GM12878 (cell line): ENCODE results near the gene LTB. TPM values are rescaled to one million over a fixed set of nuclear protein-coding genes. Genes with fewer than 3 reads are reported as not detected.

Source experiments
- BCL11A ChIP-seq: IDR thresholded peaks from 2 replicates; pipeline ENCODE4 v1.6.1; 2011; ENCODE audit warnings: low read depth, low read length
- CEBPB ChIP-seq, 2 experiments: fragments of 150-350 bp in 1 of 2; IDR thresholded peaks; 2 replicates each; pipeline ENCODE4 v1.6.1; 2012 to 2014; ENCODE audit warnings: low read depth in 2 of 2, low read length in 2 of 2, borderline replicate concordance in 1 of 2, inconsistent platforms in 1 of 2
- CHD4 ChIP-seq: fragments of 200-600 bp; sonication (generic); IDR thresholded peaks from 2 replicates; pipeline ENCODE4 v1.6.1; 2016; ENCODE audit warnings: mild to moderate bottlenecking
- ESRRA ChIP-seq: IDR thresholded peaks from 2 replicates; pipeline ENCODE4 v1.6.1; 2012; ENCODE audit warnings: mild to moderate bottlenecking, low read length, improper control_type of control experiment
- HDAC2 ChIP-seq: fragments of 200-600 bp; sonication (generic); IDR thresholded peaks from 2 replicates; pipeline ENCODE4 v1.6.1; 2017
- HDAC6 ChIP-seq: fragments of 200-600 bp; sonication (generic); IDR thresholded peaks from one replicate; pipeline ENCODE4 v1.8.0; 2017; ENCODE audit warnings: antibody characterized with exemption; ENCODE audit not compliant: unreplicated experiment
- IRF4 ChIP-seq: IDR thresholded peaks from 2 replicates; pipeline ENCODE4 v1.6.1; 2011; ENCODE audit warnings: low read depth, low read length
- NR2F1 ChIP-seq: fragments of 450-650 bp; conservative IDR thresholded peaks from 2 replicates; pipeline ENCODE4 v1.6.1; 2017; ENCODE audit warnings: mild to moderate bottlenecking
- PAX8 ChIP-seq: fragments of 450-650 bp; IDR thresholded peaks from 2 replicates; pipeline ENCODE4 v1.6.1; 2017; ENCODE audit warnings: mild to moderate bottlenecking, moderate library complexity
- RUNX3 ChIP-seq: IDR thresholded peaks from 2 replicates; pipeline ENCODE4 v1.6.1; 2012; ENCODE audit warnings: low read length, inconsistent platforms
- SMAD5 ChIP-seq: IDR thresholded peaks from 2 replicates; pipeline ENCODE4 v1.6.1; 2016; ENCODE audit warnings: antibody characterized with exemption, low read depth
- SMC3 ChIP-seq: IDR thresholded peaks from 2 replicates; pipeline ENCODE4 v1.6.1; 2011; ENCODE audit warnings: low read length, improper control_type of control experiment, borderline replicate concordance
- ZNF217 ChIP-seq: fragments of 450-650 bp; IDR thresholded peaks from 2 replicates; pipeline ENCODE4 v1.6.1; 2017; ENCODE audit warnings: antibody characterized with exemption, mild to moderate bottlenecking
- polyA plus RNA-seq, 11 experiments: library from polyadenylated mRNA; depleted of rRNA in 4 of 11; unstranded in 6 of 11; stranded (reverse) in 5 of 11; fragments of >200 nt; fragmentation: Nextera tagmentation in 4 of 11; fragmentation: Illumina TruSeq in 1 of 11; extraction: Ambion mirVana in 4 of 11; extraction: Trizol in 1 of 11; gene quantifications; 1 replicate in 1 of 11; 2 replicates in 10 of 11; pipeline versions ENCODE4 v1.2.1 to v1.2.3, GENCODE V29; 2011 to 2016; ENCODE audit warnings: inconsistent platforms in 2 of 11, missing spikeins in 2 of 11, low read depth in 1 of 11
- total RNA-seq, 4 experiments: library from RNA; depleted of rRNA in 3 of 4; stranded (reverse); fragments of >200 nt in 3 of 4; fragmentation: Illumina TruSeq in 1 of 4; extraction: Trizol in 1 of 4; gene quantifications; 2 replicates each; pipeline versions ENCODE4 v1.2.1 to v1.2.3, GENCODE V29; 2013 to 2021
- TF ChIP-seq, protein P1 (sequence below): fragments of 450-650 bp; IDR thresholded peaks from 2 replicates; pipeline ENCODE4 v1.6.1; 2017; ENCODE audit warnings: mild to moderate bottlenecking, moderate library complexity
- TF ChIP-seq, protein P2 (sequence below): fragments of 450-650 bp; formaldehyde crosslinking; IDR thresholded peaks from 2 replicates; pipeline ENCODE4 v1.5.0; 2022; ENCODE audit warnings: mild to moderate bottlenecking, missing genetic modification characterization
- TF ChIP-seq, protein P3 (sequence below): IDR thresholded peaks from 2 replicates; pipeline ENCODE4 v1.6.1; 2011; ENCODE audit warnings: mild to moderate bottlenecking, low read depth, low read length, moderate library complexity; ENCODE audit not compliant: insufficient replicate concordance
- TF ChIP-seq, protein P4 (sequence below): fragments of 150-350 bp; IDR thresholded peaks from 2 replicates; pipeline ENCODE4 v1.6.1; 2014; ENCODE audit warnings: mild to moderate bottlenecking, low read depth, low read length
- TF ChIP-seq, protein P5 (sequence below), 3 experiments: IDR thresholded peaks in 2 of 3; conservative IDR thresholded peaks in 1 of 3; 2 replicates each; pipeline ENCODE4 v1.5.1; 2011; ENCODE audit warnings: low read depth in 3 of 3, low read length in 3 of 3, mild to moderate bottlenecking in 3 of 3, control low read depth in 2 of 3, moderate library complexity in 2 of 3, inconsistent platforms in 1 of 3, mixed read lengths in 1 of 3; ENCODE audit not compliant: control insufficient read depth in 2 of 3, insufficient read depth in 1 of 3; ENCODE audit errors: extremely low read depth in 1 of 3

LTB gene
- total and polyA plus RNA-seq, 10 of the 15 experiments (the other 5 are each of a cell fraction or from before 2014, with no cell fraction given), result 0.71 to 74.3 (median 20.0) TPM

DNA sequence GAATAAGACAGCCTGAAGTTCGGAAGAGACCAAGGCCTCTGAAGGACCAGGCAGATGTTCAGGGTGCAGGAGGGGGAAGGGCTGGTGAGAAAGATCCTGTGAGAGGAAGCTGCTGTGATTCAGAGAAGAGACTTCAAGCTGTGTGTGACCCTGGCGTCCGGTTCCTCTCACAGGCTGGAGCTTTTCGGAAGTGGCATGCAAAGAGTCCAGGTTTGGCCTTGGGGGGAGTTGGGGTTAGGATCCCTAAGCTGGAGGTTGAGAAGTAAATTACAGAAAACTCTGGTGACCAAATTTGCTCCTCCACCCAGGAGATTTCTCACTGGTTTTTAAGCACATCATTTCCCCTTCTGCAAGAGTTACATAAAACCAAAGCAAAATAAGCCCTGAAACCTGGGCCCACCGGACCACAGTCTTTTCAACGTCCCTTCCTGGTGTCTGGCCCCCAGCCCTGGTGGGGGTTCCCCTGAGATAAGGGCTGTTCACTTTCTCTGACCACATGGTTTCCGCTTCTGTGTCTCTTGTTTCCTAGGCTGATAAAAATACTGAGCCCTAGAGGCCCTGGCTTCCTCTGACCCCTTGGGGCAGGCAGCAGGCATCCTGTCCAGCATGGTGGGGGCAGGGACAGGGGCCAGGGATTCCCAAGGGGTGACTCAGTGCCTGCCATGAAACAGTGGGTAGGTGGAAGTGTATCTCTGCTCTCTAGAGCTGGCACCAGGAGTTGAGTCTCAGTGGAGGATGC, 22.1 kb downstream of the LTB start (continued):
- TF ChIP-seq NR2F1 (peak; percentile 93), HDAC2 (no peak), CHD4 (peak; percentile 41; the same call in 1 of the 2 replicates), ZNF217 (no peak), ESRRA (no peak), HDAC6 (no peak), CEBPB (IDR thresholded peaks at IDR 0.05; ENCODE audit: borderline replicate concordance in 1 of 2, low read depth in 2 of 2, low read length in 2 of 2) (peak in 1 of 2 experiments; percentile 59; a peak in 1 of 4 replicates), IRF4 (0 out of 2 replicates have a peak, but pooled peaks have one; percentile 32), RUNX3 (peak; percentile 96), SMC3 (peak; percentile 30; the same call in 1 of the 2 replicates), BCL11A (peak; percentile 77; the same call in 1 of the 2 replicates), PAX8 (no peak), SMAD5 (no peak)
- TF ChIP-seq, protein P1, sequence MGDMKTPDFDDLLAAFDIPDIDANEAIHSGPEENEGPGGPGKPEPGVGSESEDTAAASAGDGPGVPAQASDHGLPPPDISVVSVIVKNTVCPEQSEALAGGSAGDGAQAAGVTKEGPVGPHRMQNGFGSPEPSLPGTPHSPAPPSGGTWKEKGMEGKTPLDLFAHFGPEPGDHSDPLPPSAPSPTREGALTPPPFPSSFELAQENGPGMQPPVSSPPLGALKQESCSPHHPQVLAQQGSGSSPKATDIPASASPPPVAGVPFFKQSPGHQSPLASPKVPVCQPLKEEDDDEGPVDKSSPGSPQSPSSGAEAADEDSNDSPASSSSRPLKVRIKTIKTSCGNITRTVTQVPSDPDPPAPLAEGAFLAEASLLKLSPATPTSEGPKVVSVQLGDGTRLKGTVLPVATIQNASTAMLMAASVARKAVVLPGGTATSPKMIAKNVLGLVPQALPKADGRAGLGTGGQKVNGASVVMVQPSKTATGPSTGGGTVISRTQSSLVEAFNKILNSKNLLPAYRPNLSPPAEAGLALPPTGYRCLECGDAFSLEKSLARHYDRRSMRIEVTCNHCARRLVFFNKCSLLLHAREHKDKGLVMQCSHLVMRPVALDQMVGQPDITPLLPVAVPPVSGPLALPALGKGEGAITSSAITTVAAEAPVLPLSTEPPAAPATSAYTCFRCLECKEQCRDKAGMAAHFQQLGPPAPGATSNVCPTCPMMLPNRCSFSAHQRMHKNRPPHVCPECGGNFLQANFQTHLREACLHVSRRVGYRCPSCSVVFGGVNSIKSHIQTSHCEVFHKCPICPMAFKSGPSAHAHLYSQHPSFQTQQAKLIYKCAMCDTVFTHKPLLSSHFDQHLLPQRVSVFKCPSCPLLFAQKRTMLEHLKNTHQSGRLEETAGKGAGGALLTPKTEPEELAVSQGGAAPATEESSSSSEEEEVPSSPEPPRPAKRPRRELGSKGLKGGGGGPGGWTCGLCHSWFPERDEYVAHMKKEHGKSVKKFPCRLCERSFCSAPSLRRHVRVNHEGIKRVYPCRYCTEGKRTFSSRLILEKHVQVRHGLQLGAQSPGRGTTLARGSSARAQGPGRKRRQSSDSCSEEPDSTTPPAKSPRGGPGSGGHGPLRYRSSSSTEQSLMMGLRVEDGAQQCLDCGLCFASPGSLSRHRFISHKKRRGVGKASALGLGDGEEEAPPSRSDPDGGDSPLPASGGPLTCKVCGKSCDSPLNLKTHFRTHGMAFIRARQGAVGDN, result 0 out of 2 replicates have a peak, but pooled peaks have one; percentile 22
- TF ChIP-seq, protein P2, sequence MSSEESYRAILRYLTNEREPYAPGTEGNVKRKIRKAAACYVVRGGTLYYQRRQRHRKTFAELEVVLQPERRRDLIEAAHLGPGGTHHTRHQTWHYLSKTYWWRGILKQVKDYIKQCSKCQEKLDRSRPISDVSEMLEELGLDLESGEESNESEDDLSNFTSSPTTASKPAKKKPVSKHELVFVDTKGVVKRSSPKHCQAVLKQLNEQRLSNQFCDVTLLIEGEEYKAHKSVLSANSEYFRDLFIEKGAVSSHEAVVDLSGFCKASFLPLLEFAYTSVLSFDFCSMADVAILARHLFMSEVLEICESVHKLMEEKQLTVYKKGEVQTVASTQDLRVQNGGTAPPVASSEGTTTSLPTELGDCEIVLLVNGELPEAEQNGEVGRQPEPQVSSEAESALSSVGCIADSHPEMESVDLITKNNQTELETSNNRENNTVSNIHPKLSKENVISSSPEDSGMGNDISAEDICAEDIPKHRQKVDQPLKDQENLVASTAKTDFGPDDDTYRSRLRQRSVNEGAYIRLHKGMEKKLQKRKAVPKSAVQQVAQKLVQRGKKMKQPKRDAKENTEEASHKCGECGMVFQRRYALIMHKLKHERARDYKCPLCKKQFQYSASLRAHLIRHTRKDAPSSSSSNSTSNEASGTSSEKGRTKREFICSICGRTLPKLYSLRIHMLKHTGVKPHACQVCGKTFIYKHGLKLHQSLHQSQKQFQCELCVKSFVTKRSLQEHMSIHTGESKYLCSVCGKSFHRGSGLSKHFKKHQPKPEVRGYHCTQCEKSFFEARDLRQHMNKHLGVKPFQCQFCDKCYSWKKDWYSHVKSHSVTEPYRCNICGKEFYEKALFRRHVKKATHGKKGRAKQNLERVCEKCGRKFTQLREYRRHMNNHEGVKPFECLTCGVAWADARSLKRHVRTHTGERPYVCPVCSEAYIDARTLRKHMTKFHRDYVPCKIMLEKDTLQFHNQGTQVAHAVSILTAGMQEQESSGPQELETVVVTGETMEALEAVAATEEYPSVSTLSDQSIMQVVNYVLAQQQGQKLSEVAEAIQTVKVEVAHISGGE (CRISPR knock-in tag), result no peak
- TF ChIP-seq, protein P3, sequence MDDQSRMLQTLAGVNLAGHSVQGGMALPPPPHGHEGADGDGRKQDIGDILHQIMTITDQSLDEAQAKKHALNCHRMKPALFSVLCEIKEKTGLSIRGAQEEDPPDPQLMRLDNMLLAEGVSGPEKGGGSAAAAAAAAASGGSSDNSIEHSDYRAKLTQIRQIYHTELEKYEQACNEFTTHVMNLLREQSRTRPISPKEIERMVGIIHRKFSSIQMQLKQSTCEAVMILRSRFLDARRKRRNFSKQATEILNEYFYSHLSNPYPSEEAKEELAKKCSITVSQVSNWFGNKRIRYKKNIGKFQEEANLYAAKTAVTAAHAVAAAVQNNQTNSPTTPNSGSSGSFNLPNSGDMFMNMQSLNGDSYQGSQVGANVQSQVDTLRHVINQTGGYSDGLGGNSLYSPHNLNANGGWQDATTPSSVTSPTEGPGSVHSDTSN, result no peak
- TF ChIP-seq, protein P4, sequence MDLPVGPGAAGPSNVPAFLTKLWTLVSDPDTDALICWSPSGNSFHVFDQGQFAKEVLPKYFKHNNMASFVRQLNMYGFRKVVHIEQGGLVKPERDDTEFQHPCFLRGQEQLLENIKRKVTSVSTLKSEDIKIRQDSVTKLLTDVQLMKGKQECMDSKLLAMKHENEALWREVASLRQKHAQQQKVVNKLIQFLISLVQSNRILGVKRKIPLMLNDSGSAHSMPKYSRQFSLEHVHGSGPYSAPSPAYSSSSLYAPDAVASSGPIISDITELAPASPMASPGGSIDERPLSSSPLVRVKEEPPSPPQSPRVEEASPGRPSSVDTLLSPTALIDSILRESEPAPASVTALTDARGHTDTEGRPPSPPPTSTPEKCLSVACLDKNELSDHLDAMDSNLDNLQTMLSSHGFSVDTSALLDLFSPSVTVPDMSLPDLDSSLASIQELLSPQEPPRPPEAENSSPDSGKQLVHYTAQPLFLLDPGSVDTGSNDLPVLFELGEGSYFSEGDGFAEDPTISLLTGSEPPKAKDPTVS, result no peak
- TF ChIP-seq, protein P5, sequence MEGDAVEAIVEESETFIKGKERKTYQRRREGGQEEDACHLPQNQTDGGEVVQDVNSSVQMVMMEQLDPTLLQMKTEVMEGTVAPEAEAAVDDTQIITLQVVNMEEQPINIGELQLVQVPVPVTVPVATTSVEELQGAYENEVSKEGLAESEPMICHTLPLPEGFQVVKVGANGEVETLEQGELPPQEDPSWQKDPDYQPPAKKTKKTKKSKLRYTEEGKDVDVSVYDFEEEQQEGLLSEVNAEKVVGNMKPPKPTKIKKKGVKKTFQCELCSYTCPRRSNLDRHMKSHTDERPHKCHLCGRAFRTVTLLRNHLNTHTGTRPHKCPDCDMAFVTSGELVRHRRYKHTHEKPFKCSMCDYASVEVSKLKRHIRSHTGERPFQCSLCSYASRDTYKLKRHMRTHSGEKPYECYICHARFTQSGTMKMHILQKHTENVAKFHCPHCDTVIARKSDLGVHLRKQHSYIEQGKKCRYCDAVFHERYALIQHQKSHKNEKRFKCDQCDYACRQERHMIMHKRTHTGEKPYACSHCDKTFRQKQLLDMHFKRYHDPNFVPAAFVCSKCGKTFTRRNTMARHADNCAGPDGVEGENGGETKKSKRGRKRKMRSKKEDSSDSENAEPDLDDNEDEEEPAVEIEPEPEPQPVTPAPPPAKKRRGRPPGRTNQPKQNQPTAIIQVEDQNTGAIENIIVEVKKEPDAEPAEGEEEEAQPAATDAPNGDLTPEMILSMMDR (IDR thresholded peaks at IDR 0.05 in 2 of 3, conservative IDR thresholded peaks at IDR 0.05 in 1 of 3; ENCODE audit: control insufficient read depth in 2 of 3, extremely low read depth in 1 of 3, insufficient read depth in 1 of 3, low read depth in 3 of 3, low read length in 3 of 3), result 0 out of 6 replicates have a peak, but pooled peaks of 1 of the 3 experiments have one; percentile 2
